Renal cortical epithelial cell (primary cell): ENCODE data around the gene DEPDC4. TPM values are rescaled to one million over a fixed set of nuclear protein-coding genes. Genes with fewer than 3 reads are reported as not detected.
"Not testable (repeated sequence)": the region's sequence is repeated elsewhere in the genome, so short reads cannot be mapped to it uniquely, and the experiment has no call there.

ENCODE experiments used
- DNase-seq: peaks from one replicate; pipeline ENCODE4 v3.0.0-alpha.2; 2011; ENCODE audit warnings: low read depth
- total RNA-seq: library from RNA; depleted of rRNA; stranded (reverse); fragments of >200 nt; gene quantifications from 2 replicates; pipeline ENCODE4 v1.2.3, GENCODE V29; 2014

Gene DEPDC4
- total RNA-seq, 1 donor from 2014 or later = 2.4 TPM

DNA sequence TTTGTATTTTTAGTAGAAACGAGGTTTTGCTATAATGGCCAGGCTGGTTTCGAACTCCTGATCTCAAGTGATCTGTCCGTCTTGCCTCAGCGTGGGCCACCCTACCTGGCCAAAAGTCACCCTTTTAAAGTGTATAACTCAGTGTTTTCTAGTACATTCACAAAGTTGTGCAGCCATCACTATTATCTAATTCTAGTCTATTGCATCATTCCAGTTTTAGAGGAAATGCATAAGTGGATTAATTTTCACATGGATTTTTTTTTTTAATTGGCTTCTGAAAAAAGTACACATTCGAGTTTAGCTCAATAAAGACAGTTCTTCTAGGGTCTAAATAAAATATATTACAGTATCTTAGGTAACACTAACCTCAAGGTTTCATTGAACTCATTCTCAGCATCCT lies 3.7 kb downstream of the DEPDC4 start:
- DNase-seq = no peak

DNA sequence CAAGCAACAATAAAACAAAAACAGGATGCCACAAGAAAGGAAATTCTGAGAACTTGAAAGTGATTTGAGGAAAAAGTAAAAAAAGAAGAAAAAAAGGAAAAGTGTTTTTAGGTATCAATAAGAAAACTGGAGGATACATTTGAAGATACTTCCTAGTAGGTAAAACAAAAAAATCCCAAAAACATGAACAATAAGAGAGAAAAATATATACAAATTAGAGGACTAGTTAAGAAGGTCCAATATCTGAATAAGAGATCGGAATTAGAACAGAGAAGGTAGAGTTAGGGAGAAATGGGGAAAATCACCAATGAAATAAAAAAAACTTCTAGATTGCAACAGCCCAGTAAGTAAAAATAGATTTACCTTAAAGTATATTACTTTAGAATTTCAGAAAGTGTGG lies 8.8 kb downstream of the DEPDC4 start:
- DNase-seq = no peak

DNA sequence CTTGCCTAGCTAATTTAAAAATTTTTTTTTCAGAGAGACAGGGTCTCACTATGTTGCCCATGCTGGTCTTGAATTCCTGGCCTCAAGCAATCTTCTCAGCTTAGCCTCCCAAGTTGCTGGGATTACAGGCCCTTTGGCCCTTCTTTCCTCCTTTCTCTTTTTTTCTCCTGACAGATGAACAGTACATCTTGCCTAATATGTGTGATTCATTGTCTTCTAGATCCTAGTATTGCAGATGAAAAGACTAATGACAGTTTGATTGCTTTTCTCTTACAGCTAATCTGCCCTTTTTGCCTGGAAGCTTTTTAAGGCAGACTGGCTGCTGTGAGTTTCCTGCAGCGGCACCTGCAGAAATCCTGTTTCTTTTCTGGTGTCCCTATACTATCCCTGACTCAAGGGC lies 12.0 kb downstream of the DEPDC4 start:
- DNase-seq = peak; percentile 58

DNA sequence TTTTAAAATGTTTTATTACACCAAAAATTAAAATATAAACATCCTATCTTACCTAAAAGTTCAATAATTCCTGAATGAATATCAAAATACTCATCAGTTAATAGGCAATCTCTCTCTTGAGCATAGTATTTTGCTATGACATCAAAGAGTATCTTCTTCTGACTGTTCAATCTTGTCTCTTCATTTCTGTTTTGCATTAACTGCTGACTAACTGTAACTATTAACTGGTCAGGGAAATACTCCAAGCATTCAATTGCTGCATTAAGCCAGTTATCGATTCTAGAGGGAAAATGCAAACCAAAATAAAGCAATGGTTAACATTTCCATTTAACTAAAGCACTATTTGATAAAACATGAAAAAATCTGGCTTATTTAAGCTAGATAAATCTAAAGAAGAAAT lies 13.4 kb downstream of the DEPDC4 start:
- peak; percentile 15 for DNase-seq

DNA sequence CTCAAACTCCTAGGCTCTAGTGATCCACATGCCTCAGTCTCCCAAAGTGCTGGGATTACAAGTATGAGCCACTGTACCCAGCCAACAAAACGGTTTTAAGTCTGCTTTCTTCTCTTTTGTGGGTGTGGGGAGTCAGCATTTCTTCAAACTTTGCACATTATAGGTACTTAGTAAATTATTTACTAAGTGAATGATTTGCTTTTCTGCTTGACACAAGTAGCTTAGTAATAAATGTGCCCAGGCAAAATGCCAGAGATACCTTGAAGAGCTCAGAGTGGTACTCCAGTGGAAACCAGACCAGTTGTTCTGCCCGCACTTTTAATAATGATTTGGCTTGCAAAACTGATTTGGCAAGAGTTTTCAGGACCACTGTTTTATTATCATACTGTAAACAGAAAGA lies 15.0 kb downstream of the DEPDC4 start:
- DNase-seq = peak; percentile 99

DNA sequence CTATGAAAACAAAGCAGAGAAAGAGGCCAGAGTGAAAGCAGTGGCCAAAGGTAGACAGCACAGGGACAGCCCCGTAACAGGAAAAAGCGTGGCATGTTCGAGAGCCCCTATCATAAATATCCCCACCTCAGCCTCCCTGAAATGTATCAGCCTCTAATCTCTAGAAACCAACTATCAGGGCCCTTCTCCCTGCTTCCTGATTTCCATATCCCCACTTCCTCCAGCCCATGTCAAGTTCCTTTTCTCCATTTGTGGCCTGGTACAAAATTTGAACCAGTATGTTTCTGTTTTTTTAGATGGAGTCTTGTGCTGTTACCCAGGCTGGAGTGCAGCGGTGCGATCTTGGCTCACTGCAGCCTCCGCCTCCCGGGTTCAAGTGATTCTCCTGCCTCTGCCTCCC lies 16.9 kb downstream of the DEPDC4 start:
- no peak for DNase-seq

DNA sequence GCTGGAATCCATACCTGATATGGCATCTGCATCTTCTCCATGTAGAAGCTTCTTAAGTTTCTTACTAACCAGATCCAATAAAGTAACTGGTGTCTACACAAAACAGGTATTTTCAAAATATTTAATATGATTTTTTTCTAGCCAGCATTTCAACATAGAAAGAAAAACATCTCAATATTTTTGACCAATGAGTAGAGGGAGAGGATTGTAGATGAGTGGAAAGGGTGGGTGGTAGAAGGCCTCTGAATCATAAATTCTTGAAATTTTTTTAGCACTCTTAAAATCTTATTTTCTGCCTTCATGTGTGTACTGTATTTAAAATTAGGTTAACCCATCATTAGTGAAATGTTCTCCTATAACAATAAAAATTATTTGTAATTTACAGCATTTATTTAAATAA lies 18.0 kb downstream of the DEPDC4 start:
- DNase-seq = peak; percentile 4

DNA sequence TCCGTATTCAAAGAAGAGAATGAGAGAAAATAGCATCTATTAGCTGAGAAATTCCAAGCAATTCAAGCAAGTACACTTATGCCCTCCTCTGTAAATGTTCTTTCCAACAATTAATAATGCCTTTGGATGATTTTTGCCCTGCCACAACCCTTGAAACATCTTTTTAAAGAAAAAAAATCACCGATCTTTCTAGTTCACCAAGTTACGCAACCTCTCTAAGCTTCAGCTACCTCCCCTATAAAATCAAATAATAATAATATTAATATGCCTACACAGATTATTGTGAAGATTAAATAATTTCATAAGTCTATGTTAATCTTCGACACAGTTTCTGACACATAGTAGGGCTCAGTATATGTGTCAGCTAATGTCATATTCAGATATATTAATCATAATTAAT lies 19.1 kb downstream of the DEPDC4 start:
- DNase-seq = no peak

DNA sequence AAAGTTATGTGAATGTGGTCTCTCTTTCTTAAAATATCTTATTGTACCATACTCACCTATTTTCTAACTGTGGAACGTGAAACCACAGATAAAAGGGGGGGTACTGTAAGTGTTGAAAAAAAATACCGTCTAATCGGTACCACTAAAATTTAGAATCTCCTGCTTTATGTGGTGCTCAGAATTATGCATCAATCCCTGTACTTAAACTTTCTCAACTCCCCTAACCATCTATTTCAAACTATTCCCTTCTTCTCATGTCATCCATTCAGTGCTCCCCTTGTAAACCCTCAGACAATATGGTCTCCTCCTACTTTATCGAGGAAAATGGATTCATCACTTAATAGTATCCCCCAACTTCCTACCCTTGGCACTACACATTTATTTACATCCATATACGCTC lies 23.7 kb downstream of the DEPDC4 start:
- no peak for DNase-seq

DNA sequence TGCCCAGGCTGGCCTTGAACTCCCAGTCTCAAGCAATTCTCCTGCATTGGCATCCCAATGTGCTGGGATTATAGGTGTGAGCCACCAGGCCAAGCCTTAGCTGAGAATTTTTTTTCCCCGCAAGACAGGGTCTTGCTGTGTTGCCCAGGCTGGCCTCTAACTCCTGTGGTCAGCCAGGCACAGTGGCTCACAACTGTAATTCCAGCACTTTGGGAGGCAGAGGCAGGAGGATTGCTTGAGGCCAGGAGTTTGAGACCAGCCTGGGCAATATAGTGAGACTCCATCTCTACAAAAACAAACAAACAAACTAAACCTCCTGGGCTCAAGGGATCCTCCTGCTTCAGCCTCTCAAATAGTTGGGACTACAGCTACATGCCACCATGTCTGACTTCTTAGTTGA lies 27.3 kb downstream of the DEPDC4 start:
- DNase-seq = no peak

DNA sequence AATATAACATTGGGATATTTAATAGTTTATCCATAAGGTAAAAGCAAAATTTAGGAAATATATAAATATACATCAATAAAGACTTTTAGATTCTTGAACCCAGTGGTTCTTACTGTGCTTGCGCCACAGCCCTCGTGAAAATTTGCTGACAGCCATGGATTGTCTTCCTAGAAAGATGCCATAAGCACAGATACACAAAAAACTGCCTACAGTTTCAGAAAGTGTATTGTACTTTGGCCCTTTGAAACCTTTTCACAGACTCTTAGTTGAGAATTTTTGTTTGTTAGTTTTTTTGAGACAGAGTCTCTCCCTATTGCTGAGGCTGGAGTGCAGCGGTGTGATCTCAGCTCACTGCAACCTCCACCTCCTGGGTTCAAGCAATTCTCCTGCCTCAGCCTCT lies 28.1 kb downstream of the DEPDC4 start:
- DNase-seq = no peak

DNA sequence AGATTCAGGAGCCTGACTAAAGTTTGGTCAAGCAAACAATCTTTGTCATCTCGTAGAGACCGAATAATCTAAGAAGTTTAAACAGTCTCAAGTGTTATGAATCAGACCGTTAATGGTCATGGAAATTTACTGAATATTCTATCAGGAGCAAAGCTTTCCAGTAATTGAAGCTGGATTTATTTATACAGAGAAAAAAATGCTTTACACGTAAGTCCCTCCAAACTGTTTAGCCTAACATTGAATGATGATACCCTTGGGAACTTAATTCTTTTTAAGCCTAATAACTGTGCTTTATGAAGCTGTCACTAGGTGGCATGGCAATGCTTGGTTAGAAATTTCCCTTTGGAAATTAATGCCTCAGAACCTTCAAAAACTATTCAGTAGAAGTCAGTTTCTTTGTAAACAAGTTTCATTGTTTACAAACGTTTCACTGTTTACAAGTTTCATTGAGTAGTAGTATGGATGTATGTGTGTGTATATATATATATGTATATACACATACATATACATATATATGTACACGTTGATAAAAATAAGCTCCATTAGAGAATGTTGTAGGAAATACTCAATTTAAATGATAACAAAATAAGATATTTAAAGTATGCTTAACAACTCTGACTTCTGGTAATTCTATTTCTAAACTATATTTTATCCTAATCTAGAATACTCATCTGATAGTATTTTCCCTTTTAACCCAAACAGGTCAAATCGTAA lies 32.1 kb downstream of the DEPDC4 start:
- peak; percentile 61 for DNase-seq

DNA sequence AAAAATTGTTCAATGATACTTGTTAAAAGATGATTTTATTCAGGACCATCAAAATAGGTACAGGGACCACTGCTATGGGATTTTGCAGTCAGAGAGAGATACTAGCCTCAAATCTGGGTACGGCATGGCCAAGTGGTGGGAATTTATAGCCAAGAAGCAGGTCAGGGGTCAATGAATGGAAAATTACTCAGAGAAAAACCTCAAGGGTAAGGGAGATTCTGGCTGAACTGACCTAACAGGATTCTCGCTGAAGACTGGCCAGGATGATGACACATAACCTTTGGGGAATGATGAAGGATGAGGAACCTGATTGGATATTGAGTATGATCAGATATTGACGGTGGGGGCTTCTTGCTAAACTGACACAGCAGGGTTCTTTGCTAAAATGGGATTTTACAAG lies 32.7 kb downstream of the DEPDC4 start:
- DNase-seq = peak; percentile 48

DNA sequence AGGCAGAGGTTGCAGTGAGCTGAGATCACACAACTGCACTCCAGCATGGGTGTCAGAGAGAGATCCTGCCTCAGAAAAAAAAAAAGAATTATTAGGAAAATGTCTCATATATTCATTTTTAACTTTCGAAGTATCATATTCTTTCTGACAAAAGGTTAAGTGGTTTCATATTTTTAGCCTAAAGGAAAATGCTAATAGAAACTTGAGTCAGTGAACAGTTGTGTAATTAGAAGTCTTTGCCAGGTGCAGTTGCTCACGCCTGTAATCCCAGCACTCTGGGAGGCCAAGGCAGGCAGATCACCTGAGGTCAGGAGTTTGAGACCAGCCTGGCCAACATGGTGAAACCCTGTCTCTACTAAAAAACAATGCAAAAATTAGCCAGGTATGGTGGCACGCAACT lies 35.0 kb downstream of the DEPDC4 start:
- not testable (repeated sequence) for DNase-seq

DNA sequence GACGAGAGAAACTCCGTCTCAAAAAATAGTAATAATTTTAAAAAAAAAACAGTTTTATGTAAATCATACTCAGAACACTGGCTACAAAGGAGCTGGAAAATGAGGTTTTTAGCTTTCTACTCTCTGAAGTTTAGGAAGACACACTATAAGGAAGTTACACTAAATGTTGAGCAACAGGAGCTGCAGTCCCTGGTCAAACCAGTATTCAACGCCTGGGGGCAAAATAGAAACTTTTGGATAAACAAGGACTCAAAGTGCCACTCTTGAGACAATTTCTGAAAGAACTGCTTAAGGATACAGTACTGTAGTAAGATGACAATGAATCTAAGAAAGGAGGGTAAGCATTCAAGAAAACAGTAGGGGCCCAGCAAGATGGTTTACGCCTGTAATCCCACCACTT lies 37.0 kb downstream of the DEPDC4 start:
- DNase-seq = peak; percentile 74

DNA sequence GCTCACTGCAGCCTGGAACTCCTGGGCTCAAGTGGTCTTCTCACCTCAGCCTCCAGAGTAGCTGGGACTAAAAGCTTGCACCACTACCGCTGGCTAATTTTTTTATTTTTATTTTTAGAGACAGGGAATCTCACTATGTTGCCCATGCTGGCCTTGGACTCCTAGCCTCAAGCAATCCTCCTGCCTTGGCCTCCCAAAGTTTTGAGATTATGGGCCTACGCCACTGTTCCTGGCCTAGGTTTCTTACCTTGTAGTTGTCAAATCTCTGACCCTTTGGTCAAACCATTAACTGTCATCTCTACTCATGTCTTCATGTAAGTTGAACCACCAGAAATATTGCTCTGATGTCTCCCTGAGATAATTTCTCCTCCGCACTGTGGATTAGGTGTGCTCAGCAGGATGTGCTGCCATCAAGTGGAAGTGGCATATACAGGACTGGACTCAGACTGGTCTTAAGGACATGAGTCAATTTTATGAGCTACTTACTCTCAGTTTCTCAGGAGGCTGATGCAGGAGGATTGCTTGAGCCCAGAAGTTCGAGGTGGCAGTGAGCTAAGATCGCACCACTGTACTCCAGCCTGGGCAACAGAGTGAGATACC lies 37.7 kb downstream of the DEPDC4 start:
- DNase-seq = peak; percentile 37

DNA sequence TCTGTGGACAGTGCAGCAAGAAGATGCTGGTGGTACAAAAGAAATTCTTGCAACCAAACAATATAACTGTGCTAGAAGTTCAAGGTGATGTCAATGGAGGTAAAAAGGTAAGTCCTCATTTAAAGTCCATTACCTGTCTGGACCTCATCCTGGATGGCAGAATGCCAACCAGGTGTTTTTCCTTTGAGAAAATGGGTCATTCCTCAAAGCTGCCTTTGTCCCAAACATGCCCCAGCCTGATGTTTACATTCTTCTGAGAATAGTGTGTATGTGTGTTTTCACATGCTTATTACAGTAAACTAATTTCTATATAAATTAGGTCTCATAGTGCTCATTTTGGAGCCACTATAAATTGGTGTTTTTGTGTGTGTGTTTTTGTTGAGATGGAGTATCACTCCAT lies 41.4 kb downstream of the DEPDC4 start:
- DNase-seq = no peak

DNA sequence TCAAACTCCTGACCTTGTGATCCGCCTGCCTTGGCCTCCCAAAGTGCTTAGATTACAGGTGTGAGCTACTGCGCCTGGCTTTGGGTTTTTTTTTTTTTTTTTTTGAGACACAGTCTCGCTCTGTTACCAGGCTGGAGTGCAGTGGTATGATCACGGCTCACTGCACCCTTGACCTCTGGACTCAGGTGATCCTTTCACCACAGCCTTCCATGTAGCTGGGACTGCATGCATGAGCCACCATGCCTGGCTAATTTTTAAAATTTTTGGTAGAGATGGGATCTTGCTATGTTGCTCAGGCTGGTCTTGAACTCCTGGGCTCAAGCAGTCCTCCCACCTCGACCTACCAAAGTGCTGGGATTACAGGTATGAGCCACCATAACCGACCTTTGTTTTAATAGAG lies 44.7 kb downstream of the DEPDC4 start:
- DNase-seq = not testable (repeated sequence)

DNA sequence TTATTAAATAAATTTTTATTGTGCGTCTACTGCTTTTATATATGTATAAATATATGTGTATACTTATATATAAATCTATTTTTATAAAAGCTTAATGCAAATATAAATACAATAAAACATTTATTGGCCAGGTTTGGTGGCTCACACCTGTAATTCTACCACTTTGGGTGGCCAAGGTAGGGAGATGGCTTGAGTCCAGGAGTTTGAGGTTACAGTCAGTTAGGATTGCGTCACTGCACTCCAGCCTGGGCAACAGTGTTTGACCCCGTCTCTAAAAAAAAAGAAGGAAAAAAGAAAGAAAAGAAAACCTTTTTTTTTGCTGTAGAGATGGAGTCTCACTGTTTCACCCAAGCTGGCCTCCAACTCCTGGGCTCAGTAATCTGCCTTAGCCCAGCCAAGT lies 45.4 kb downstream of the DEPDC4 start:
- DNase-seq = no peak

DNA sequence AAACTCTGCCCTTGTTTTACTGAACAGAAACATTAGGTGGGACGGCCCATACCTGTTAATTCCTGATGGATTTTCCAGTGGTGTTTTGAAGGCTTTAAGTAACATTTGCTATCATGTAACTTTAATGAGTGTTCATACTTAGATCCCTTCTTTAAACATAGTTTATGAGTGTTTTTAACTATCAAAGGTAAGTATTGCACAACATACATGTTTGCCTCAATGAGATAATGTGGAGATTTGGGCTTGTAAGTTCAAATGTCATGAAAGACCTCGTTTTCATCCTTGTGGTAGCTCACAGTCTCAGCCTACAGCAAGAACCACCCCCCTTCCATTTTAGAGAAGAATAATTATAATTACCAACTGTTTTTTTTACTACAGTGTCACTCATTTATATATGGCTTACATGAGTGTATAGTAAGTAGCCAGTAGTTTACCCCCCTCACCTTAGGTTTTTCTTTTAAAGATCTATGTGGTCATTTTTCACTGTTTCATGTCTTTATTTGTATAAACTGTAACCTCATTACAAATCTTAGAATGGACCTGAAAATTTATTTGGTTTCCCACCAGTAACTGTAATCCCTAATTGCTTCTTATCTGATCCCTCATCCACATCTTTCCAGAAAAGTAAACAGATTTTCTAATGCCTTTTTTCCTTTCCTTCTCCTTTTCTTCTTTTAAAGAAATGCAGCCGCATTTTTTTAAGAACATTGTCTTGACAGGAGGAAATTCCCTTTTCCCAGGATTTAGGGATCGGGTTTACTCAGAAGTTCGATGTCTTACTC lies 47.4 kb downstream of the DEPDC4 start:
- no peak for DNase-seq

DNA sequence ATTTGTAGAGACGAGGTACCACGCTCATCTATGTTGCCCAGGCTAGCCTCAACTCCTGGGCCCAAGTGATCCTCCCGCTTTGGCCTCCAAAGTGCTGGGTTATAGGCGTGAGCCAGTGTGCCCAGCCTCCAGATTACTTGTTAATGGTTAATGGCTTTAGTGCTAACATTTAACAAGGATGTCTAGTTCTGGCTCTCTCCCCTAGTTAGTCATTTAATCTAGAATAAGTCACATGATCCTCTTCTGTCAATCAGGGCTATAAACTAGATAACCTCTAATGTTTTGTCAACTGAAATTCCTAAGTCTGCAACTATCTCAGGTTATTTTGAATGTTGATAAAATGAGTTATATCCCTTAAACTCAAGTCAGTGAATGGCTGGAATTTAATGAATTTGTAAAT lies 50.5 kb downstream of the DEPDC4 start:
- peak; percentile 29 for DNase-seq

DNA sequence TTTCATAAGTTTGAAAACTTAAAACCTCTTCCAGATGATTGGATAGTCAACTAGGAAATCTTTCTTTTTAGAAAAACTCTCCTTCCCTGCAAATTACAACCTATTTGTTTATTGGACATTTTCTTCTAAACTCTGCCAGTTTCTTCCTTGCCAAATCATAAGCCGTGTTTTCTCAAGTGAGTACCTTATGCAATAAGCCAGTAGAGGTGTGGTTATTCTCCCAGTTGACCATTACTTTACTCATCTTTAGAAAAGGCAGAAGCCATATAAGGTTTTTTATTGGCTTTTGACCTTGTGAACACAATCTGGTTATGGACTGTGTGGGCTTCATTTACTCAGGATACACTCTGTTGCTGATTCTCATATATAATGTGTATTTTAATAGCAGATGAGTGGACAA lies 51.7 kb downstream of the DEPDC4 start:
- no peak for DNase-seq

DNA sequence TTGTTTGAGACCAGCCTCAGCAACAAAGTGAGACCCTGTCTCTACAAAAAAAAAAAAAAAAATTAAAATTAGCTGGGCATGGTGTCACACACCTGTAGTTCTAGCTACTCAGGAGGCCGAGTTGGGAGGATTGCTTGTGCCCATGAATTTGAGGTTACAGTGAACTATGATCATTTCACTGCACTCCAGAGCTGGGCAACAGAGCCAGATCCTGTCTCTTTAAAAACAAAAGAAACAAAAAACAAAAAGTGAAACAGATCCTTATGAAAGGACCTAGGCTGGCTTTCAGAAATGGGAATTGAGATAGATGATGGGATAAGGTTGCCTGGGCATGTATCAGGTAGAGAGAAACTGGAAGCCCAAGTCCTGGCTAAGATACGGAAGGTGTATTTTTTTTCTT lies 52.4 kb downstream of the DEPDC4 start:
- no peak for DNase-seq
